ENCODE measurements around the gene TUBA1B.

GRCh38 chr12:49110464-49111155, 20.6 kb downstream of the TUBA1B start, which contains the start of gene LMBR1L:
- TF ChIP-seq CTCF (conservative IDR thresholded peaks at IDR 0.05; ENCODE audit: low read depth, low read length) (no peak; the same call in 1 of the 2 replicates), EZH2 (IDR thresholded peaks at IDR 0.05; ENCODE audit: low read length, unreplicated experiment) (no peak)

All from PC-3 (cell line).